ENCODE measurements around the gene FGGY.

FGGY gene

DNA sequence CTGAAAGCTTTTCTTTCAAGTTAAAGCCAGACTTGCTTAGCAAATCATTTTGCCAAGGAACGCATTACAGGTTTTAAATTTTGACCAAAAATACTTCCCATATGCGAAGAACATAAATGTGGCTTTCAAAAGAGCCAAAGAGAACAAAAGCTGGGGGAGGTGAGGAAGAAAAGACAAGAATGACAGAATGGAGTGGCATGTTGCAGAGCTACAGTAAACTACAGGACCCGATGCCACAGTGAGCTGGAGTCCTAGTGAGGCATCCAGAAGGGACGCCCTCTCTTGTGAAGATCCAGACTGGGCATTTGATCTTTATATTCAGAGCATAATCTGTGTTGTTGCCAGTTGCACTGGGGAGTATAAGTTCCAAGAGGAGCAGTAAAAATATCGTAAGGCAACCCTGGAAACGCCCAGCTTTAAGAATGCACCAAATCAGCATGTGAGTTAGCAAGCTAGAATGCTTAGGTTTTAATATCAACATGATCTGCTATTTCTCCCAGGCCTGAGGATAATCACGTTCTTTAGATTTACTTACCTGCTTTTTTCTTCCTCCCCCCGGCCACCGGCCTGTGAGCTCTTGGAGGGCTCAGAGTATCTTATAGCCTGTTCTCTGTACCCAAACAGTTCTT, 469.4 kb downstream of the FGGY start:
- DNase-seq (ENCODE audit: low spot score): no peak

DNA sequence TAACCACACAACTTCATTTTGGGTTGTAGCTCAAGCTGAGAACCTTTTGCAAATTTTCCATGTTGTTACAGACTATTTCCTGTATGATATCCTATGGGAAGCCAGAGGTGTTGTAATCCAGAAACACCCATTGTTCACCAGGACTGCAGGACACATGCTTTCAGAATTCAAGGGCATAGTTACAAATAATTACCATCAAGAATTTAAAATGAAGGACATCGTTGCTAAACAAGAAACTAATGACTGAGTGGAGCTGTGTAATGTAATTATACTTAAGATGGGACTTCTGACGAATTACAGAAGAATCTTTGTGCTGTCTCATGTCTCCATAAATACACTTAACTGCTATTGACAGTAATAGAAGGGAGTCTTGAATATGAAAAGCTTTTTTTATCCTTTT, 470.2 kb downstream of the FGGY start:
- no peak for DNase-seq (ENCODE audit: low spot score)

DNA sequence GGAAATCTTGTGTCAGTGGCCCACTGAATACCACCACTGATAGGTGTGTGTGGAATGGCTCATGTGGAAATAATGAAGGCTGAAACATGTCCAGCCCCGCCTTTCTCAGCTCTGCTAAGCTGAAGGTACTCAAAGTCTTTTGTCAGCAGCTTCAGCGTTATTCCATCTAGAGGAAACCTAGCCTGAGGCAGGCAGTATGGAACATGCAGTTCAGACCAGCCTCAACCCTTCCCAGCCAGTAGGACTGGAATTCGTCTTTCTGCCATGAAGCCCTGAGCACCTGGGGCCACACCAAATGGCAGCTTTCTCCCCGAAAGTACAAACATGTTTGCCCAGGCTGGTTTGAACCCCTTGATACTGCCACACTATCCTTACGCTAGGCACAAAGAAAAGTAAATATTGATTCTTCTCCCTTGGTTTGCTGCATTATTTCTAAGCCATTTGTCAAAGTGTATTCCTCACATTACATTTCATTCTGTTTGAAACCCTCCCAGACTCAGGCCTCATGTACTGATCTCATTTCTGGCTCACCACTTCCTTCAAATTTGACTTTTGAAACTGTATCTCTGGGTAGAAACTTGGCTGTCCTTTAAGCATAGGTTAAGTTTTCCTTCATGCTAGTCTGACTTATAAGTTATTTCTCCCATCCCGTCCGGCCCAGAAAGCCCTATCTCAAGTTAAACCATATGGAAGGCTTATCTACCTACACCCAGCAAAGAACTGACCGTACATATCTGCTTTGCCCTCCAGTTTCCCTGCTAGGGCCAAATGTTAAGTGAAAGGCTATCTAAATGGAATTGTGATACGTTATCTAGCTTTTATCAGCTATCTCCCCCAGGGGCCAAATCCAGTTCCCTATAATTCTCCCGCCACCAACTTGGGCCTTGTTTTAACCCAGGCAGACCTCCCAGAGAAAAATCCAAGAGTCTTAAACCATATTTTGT, 472.2 kb downstream of the FGGY start:
- no peak for DNase-seq (ENCODE audit: low spot score)

DNA sequence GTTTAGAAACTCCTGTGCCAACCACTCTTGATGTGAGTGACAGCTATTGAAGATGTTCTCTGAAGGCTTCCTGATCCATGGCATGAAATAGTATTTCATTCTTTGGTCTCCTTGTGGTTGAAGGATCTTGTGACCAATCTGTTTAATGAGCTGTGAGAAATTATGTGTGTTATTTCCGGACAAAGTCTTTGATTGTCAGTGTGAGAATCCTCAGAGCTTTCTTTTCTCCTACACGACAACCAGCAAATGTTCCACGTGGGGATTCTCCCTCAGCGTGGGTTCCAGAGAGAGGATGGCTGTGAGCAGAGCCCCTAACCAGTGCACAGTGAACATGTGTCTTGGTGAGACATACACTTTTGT, 472.8 kb downstream of the FGGY start:
- DNase-seq (ENCODE audit: low spot score): no peak

GRCh38 chr1:59771361-59771760, 474.5 kb downstream of the FGGY start:
- no peak for DNase-seq (ENCODE audit: low spot score)

DNA sequence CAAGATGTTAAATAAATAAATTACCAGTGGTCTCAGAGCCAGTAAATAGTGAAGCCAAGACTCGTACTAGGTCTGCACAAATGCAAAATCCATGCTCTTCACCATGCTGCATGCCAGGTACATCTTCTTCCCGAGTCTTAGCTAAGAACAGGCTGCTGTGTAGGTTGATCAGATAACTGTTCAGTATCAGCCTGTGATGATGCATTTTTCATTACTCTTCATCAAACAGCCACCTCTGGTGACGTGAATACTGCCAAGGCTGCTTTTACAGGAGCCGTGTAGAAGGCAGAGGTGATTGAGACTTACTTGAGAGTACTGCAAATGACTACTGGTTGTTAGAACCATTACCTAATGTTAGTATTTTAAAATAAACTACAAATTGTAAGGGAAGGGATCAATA, 478.6 kb downstream of the FGGY start:
- no peak for DNase-seq (ENCODE audit: low spot score)

DNA sequence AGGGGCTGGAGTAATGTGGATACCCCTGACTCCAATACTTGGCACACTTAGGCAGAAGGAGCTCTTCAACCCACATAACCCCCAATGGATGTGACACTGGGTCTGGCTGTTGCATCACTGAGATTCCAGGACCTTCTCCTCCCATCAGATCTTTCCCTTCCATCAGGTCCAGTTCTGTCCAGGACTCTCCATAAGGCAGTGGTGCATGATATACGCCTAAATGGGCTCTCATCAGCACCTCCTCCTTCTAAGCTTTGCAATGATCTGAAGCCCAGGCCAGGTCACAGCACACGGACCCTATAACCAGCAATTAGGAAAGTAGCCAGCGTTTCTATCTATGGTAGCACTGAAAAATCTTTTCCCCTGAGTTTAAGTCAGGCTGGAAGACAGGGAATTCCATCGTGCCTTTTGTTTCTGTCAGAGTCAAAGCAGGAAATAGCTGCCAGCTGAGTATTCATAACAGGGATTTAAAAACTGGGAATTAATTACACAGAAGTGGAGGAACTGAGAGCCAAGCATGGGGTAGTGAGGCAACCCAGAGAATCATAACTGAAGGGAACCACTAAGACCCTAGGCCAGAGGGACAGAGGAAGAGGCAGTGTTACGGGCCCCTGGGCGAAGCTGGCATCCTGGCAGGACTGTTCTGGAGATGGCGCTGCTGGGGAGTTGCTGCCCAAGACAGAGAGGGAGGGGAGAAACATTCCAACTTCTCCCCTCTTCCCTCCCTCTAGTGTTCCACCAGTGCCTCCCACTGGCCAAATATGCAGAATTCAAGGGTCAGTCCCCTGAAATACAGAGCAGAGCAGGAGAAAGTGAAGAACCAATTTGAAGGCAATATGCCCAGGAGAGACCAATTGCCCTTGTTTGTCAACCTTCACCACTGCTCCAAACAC, 480.3 kb downstream of the FGGY start:
- no peak for DNase-seq (ENCODE audit: low spot score)

DNA sequence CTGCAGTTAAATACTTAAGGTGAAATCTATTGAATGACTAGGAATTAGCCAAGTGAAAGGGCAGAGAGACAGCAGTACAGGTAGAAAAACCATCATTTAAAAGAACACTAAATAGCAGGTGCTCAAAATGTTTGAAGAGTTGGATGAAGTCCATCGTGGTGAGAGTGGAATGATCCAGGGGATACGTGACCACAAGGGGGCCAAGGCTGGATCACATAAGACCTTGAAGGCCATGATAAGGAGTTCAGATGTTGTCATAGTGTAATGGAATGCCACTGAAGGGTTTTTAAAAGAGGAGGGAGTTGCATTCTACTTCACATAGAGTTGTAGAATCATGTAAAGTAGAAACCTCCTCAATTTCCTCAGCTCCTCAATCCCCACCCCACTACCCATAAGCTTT, 483.1 kb downstream of the FGGY start:
- DNase-seq (ENCODE audit: low spot score): no peak

GRCh38 chr1:59788825-59789224, 491.9 kb downstream of the FGGY start:
- no peak for DNase-seq (ENCODE audit: low spot score)

GRCh38 chr1:59798600-59798999, 501.7 kb downstream of the FGGY start:
- DNase-seq (ENCODE audit: low spot score): no peak

- no peak for DNase-seq (ENCODE audit: low spot score)
Measured at GRCh38 chr1:59803458-59804038, 506.7 kb downstream of the FGGY start.

- DNase-seq (ENCODE audit: low spot score): no peak
Measured at GRCh38 chr1:59804301-59804700, 507.4 kb downstream of the FGGY start.

DNA sequence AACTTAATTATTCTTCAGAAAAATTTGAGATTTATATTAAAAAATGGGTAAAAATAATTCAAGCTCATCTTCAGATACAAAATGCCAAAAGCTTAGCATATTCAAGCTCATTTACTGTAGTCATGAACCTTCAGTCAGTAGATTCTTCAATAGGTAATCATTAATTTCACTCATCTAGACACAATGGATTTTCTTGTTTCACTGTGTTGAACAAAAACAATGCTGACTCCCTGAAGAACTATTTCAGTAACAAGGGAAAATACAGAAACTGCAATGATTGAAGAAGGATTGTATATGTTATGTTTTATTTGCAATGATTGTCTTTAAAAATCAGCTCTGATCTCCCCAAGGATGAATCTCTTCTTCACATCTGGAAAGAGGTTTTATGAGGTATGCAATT, 508.7 kb downstream of the FGGY start:
- no peak for DNase-seq (ENCODE audit: low spot score)

Measured in globus pallidus (tissue), 1 donor.